ENCODE measurements around the gene BEND6. TPM values are rescaled to one million over a fixed set of nuclear protein-coding genes. Genes with fewer than 3 reads are reported as not detected.

BEND6 gene
- total RNA-seq, 4 donors from 2014 or later, result 0.27 to 0.58 (median 0.42) TPM; not detected in 1

DNA sequence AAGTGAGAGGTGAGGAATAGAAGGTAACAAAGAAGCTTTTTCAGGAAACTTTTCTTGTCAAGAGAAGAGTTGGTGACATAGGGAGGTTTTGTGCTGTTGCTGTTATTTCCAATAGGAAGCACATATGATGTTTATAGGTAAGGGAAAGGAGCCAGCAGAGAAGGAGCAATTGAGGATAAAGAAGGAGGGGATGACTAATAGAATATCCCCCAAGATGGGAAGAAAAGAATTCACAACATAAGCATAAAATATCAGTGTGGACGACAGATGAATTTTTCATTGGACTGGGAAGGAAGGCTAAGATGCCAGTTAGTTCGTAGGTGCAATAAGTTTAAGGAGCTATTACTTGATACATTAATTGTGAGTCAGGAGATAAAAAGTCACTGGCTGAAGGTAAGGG lies 8.5 kb upstream of the BEND6 start:
- intact Hi-C loops (cut with DNase I; ENCODE audit: low total_unique reads), result no loop called here
- H3K4me3 ChIP-seq (ENCODE audit: low read depth, poor library complexity, severe bottlenecking), result no peak overlapping the region
- TF ChIP-seq, protein P1, sequence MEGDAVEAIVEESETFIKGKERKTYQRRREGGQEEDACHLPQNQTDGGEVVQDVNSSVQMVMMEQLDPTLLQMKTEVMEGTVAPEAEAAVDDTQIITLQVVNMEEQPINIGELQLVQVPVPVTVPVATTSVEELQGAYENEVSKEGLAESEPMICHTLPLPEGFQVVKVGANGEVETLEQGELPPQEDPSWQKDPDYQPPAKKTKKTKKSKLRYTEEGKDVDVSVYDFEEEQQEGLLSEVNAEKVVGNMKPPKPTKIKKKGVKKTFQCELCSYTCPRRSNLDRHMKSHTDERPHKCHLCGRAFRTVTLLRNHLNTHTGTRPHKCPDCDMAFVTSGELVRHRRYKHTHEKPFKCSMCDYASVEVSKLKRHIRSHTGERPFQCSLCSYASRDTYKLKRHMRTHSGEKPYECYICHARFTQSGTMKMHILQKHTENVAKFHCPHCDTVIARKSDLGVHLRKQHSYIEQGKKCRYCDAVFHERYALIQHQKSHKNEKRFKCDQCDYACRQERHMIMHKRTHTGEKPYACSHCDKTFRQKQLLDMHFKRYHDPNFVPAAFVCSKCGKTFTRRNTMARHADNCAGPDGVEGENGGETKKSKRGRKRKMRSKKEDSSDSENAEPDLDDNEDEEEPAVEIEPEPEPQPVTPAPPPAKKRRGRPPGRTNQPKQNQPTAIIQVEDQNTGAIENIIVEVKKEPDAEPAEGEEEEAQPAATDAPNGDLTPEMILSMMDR (IDR thresholded peaks at IDR 0.05), result no peak
- no peak for TF ChIP-seq POLR2A (IDR thresholded peaks at IDR 0.05)
- DNase-seq (ENCODE audit: low spot score in 2 of 2), result no peak
- 89 to 94% methylated on average over 2 of the region's 2 CpGs for WGBS, 2 donors

DNA sequence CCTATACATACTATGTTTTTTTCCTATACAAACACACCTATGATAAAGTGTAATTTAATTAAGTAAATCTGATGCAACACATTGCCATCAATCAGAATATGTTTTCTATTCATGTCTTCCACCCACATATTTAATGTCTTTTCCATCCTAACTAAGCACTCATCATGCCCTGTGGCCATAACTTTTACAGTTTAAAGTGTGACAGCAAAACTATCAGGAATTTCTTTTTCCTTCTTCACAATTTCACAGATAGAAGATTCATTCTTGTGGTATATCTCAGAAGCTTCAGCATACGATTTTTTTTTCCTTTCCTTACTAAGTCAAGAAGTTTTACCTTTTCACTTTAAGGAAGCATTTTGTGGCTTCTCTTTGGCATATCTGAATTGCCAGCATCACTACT lies 7.0 kb upstream of the BEND6 start:
- intact Hi-C loops (cut with DNase I; ENCODE audit: low total_unique reads), result no loop called here
- no peak for DNase-seq (ENCODE audit: low spot score in 2 of 2)
- 40 to 45% methylated on average over 1 of the region's 1 CpG for WGBS, 2 donors
- TF ChIP-seq, protein P1 (IDR thresholded peaks at IDR 0.05), result no peak
- TF ChIP-seq POLR2A (IDR thresholded peaks at IDR 0.05), result no peak
- no peak overlapping the region for H3K4me3 ChIP-seq (ENCODE audit: low read depth, poor library complexity, severe bottlenecking)

DNA sequence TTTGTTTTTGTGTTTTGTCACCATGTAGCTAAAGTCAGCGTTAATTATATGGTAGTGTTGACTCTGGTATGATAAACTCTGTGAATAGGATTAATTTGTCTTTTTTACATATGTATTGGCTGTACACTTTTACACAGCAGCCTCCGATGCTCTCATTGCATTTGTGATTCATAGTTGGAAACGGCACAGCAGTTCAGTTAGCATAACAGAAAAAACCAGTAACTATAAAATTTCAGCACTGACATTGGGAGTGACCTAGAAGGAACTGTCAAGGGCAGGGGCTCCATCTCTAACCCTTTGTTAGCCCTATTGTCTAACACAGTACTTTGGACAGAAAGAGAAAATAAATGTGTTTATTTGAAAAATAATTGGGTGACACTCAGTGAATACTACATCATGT lies 5.6 kb upstream of the BEND6 start:
- no peak for DNase-seq (ENCODE audit: low spot score in 2 of 2)
- no peak overlapping the region for H3K4me3 ChIP-seq (ENCODE audit: low read depth, poor library complexity, severe bottlenecking)
- 67 to 75% methylated on average over 3 of the region's 3 CpGs for WGBS, 2 donors
- TF ChIP-seq, protein P1 (IDR thresholded peaks at IDR 0.05), result no peak
- no peak for TF ChIP-seq POLR2A (IDR thresholded peaks at IDR 0.05)
- intact Hi-C loops (cut with DNase I; ENCODE audit: low total_unique reads), result no loop called here

DNA sequence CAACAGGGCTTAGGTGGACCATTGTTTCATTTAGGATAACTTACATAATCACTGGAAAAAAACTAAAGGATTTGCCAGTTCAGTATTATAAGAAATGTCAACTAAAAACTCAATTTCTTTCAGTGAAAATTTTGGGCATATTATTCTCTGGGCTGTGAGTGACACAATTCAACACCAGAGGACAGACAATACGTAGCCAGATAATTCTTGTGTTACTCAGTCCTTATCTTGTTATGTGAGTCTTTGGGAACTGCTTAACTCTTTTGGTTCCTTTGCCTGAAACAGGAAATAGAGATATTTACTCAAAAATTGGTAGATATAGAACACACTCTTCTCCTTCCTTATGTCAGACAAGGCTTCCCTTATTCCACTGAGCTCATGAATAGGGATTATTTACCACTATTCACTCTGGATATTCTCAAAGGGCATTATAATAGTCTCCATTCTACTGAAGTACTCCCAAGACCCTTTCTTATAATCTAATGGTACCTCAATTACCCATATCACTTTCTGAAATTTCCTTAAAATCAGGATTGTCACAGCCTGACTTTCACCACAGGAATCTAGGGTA lies 4.9 kb upstream of the BEND6 start:
- no peak for TF ChIP-seq POLR2A (IDR thresholded peaks at IDR 0.05)
- TF ChIP-seq, protein P1 (IDR thresholded peaks at IDR 0.05), result no peak
- intact Hi-C loops (cut with DNase I; ENCODE audit: low total_unique reads), result no loop called here
- WGBS, 2 donors, result 41 to 69% methylated on average over 1 of the region's 1 CpG
- H3K4me3 ChIP-seq (ENCODE audit: low read depth, poor library complexity, severe bottlenecking), result no peak overlapping the region
- DNase-seq (ENCODE audit: low spot score in 2 of 2), result no peak

DNA sequence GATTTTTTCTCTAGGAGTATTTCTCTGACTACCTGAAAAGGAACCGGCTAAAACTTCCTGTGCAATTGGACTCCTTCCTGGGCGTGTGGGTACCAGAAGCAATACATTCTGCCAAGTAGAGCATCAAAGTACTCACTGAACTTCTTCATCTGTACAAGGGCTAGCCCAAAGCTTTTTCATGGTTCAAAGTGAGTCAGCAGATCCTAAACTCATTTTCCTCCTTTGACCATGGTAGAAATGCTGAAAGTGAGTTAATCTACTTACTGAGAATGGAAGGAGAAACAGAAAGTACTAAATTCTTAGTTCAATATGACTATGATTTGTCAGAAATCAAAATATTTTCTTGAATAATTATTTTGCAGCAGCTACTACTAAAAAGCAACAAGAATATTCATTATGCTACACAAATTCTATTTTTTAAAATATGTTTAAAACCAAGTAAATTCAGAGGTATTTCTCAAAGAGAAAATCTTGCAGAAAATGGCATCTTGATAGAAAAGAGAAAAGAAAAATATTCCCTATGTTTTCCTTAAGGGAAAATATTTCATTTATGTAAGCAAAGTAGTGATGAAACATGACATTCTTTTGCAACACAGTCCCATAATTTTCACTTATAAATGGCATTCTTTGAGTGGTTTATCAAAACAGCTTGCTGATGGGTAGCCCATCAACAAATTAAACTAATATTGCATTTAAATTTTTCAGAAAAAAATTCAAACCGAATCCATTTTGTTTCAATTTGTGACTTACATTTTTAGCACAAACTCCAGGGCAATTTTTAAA lies 3.7 kb upstream of the BEND6 start:
- DNase-seq (ENCODE audit: low spot score in 2 of 2), result no peak
- TF ChIP-seq, protein P1 (IDR thresholded peaks at IDR 0.05), result no peak
- TF ChIP-seq POLR2A (IDR thresholded peaks at IDR 0.05), result no peak
- no peak overlapping the region for H3K4me3 ChIP-seq (ENCODE audit: low read depth, poor library complexity, severe bottlenecking)
- intact Hi-C loops (cut with DNase I; ENCODE audit: low total_unique reads), result no loop called here
- WGBS, 2 donors, result 44 to 52% methylated on average over 3 of the region's 3 CpGs

All from lower leg skin (tissue), 4 donors.